HG03571 (cell line): ENCODE measurements around the gene PGLYRP4.

Experiments used
- ATAC-seq: cut with Tn5 transposase; IDR thresholded peaks from one replicate; pipeline ENCODE4 v1.9.1; 2021; ENCODE audit not compliant: unreplicated experiment

Gene PGLYRP4

GRCh38 chr1:153292740-153293479 is 55.7 kb downstream of the PGLYRP4 start:
- no peak for ATAC-seq

GRCh38 chr1:153292185-153292584 is 56.5 kb downstream of the PGLYRP4 start:
- no peak for ATAC-seq

- ATAC-seq, result no peak
Measured at GRCh38 chr1:153291514-153291913, 57.1 kb downstream of the PGLYRP4 start.

- no peak for ATAC-seq
Measured at GRCh38 chr1:153288634-153289275, 59.9 kb downstream of the PGLYRP4 start.
